BJ (cell line): Measurements from ENCODE around the gene MSH3. TPM values are rescaled to one million over a fixed set of nuclear protein-coding genes. Genes with fewer than 3 reads are reported as not detected.

Experiments used
- CTCF ChIA-PET: fragments of 350-600 bp; formaldehyde crosslinking; extraction: SDS; loops from one replicate; lab custom pipeline; 2021; ENCODE audit warnings: antibody characterized with exemption, inconsistent platforms; lab: Yijun Ruan, JAX
- POLR2A ChIA-PET: fragments of 300-600 bp; sonication (Branson Sonifier 250); formaldehyde crosslinking; extraction: SDS; loops from one replicate; lab custom pipeline; 2021; ENCODE audit warnings: antibody characterized with exemption; lab: Charles Lee
- DNase-seq: peaks from one replicate; pipeline ENCODE4 v3.0.0-alpha.2; 2011; ENCODE audit warnings: low read depth
- H3K27me3 ChIP-seq: 2 replicates; pipeline ENCODE4 v1.6.0; 2011; ENCODE audit warnings: low read length; ENCODE audit not compliant: control insufficient read depth, insufficient read depth
- H3K36me3 ChIP-seq: 2 replicates; pipeline ENCODE4 v1.5.1; 2011; ENCODE audit warnings: low read length; ENCODE audit not compliant: control insufficient read depth, insufficient read depth
- H3K4me3 ChIP-seq: 2 replicates; pipeline ENCODE4 v1.5.1; 2011; ENCODE audit warnings: low read depth, mild to moderate bottlenecking, control low read depth, low read length
- CTCF ChIP-seq: IDR thresholded peaks from 2 replicates; pipeline ENCODE4 v1.5.1; 2011; ENCODE audit warnings: low read depth, mild to moderate bottlenecking, control low read depth, inconsistent platforms, low read length, moderate library complexity; ENCODE audit not compliant: insufficient read depth
- polyA plus RNA-seq: library from polyadenylated mRNA; depleted of rRNA; stranded (reverse); fragments of >200 nt; gene quantifications from 2 replicates; pipeline ENCODE4 v1.2.3, GENCODE V29; 2011

Gene MSH3
- polyA plus RNA-seq, 1 experiment = 4.0 TPM

GRCh38 chr5:80623999-80624398 lies 30.5 kb upstream of the MSH3 start:
- no peak for DNase-seq
- Histone ChIP-seq H3K27me3 (no peaks in the 10 kb centered on the region), H3K4me3 (no peak overlapping the region), H3K36me3 (no peaks in the 10 kb centered on the region; the same call in 1 of the 2 replicates)
- ChIA-PET POLR2A (no interaction called here), CTCF (interaction anchor here (0.8 kb wide), 1 partner anchor 17 kb away, joined by 3 read pairs; no protein-coding TSS in a partner anchor)
- TF ChIP-seq CTCF = no peak

GRCh38 chr5:80625230-80625629 lies 29.2 kb upstream of the MSH3 start:
- POLR2A ChIA-PET = no interaction called here
- CTCF ChIA-PET = no interaction called here

GRCh38 chr5:80629281-80629680 lies 25.2 kb upstream of the MSH3 start:
- no peak for TF ChIP-seq CTCF
- Histone ChIP-seq H3K4me3 (no peak overlapping the region), H3K27me3 (no peaks in the 10 kb centered on the region), H3K36me3 (no peaks in the 10 kb centered on the region; the same call in 1 of the 2 replicates)
- no peak for DNase-seq
- ChIA-PET CTCF (interaction anchor here (1.3 kb wide), 1 partner anchor 11 kb away, joined by 5 read pairs; no protein-coding TSS in a partner anchor), POLR2A (no interaction called here)

More at GRCh38 chr5:80625230-80625629, 29.2 kb upstream of the MSH3 start:
- Histone ChIP-seq H3K36me3 (no peaks in the 10 kb centered on the region; the same call in 1 of the 2 replicates), H3K4me3 (no peak overlapping the region), H3K27me3 (no peaks in the 10 kb centered on the region)
- DNase-seq = no peak
- no peak for TF ChIP-seq CTCF

- Histone ChIP-seq H3K27me3 (no peaks in the 10 kb centered on the region), H3K4me3 (no peak overlapping the region), H3K36me3 (no peaks in the 10 kb centered on the region)
- no peak for DNase-seq
- ChIA-PET CTCF (no interaction called here), POLR2A (no interaction called here)
- TF ChIP-seq CTCF = no peak
Measured at GRCh38 chr5:80631278-80632259, 22.9 kb upstream of the MSH3 start.

GRCh38 chr5:80632700-80633099 lies 21.8 kb upstream of the MSH3 start:
- POLR2A ChIA-PET = no interaction called here
- Histone ChIP-seq H3K4me3 (no peak overlapping the region), H3K36me3 (no peaks in the 10 kb centered on the region), H3K27me3 (no peaks in the 10 kb centered on the region)
- no peak for DNase-seq
- TF ChIP-seq CTCF = no peak
- CTCF ChIA-PET = interaction anchor here (1.0 kb wide), 1 partner anchor 17 kb away, joined by 3 read pairs; no protein-coding TSS in a partner anchor
